ENCODE measurements around the gene LAT. TPM values are rescaled to one million over a fixed set of nuclear protein-coding genes. Genes with fewer than 3 reads are reported as not detected.

Gene LAT
- total RNA-seq, 4 donors from 2014 or later: 0.31 to 0.49 TPM; not detected in 2

DNA sequence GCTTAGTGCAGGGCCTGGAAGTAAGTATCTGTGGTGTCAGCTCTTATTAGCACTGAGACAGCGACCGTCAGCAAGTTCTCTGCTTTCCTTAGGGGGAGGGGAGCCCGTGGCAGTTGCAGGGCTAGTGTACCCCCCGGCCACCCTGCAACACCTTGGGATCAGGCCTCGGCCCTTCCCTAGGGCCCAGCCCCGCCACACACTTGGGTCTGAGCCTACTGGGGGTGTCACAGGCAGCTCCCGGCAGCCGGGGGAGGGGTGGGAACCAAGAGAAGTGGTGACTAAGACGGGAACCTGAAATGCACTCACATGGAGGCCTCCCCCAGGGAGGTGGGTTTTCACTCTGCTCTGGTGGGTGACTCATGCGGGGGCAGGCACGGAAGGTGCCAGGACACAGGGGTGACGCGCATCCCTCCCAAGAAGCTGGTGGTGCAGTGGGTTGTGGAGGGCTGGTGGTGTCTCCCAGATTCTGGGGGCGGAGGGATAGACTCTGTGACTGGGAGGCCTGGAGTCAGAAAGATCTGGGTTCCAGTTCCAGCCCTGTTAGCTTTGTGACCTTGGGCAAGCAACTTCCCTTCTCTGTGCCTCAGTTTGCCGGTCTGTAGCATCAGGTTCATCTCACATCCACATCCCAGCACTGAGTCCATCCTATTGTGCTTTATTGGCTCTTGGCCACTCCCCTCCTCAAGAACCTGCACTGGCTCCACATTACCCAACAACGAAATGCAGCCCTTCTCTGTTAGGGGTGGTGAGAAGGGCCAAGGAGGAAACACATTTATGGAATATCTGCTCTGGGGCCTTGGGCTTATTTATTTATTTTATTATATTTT, 44.5 kb downstream of the LAT start:
- no peaks in the 10 kb centered on the region for H3K36me3 ChIP-seq
- H3K4me3 ChIP-seq: no peak overlapping the region
- H3K27ac ChIP-seq: no peak overlapping the region
- no peak for TF ChIP-seq POLR2A (IDR thresholded peaks at IDR 0.05)
- TF ChIP-seq, protein P1, sequence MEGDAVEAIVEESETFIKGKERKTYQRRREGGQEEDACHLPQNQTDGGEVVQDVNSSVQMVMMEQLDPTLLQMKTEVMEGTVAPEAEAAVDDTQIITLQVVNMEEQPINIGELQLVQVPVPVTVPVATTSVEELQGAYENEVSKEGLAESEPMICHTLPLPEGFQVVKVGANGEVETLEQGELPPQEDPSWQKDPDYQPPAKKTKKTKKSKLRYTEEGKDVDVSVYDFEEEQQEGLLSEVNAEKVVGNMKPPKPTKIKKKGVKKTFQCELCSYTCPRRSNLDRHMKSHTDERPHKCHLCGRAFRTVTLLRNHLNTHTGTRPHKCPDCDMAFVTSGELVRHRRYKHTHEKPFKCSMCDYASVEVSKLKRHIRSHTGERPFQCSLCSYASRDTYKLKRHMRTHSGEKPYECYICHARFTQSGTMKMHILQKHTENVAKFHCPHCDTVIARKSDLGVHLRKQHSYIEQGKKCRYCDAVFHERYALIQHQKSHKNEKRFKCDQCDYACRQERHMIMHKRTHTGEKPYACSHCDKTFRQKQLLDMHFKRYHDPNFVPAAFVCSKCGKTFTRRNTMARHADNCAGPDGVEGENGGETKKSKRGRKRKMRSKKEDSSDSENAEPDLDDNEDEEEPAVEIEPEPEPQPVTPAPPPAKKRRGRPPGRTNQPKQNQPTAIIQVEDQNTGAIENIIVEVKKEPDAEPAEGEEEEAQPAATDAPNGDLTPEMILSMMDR (IDR thresholded peaks at IDR 0.05 in 4 of 5, conservative IDR thresholded peaks at IDR 0.05 in 1 of 5): no peak
- DNase-seq (no peak), ATAC-seq (no peak)
- H3K4me1 ChIP-seq: no peaks in the 10 kb centered on the region
- in situ Hi-C loops (cut with MboI; ENCODE audit: low sequenced_read_pairs in 4 of 4) (no loop called here), intact Hi-C loops (cut with DNase I; ENCODE audit: low total_unique reads) (no loop called here)
- peaks cover 0 to 3% (median 0%) of the 10 kb centered on the region in 3 donors for H3K27me3 ChIP-seq
- H3K9me3 ChIP-seq: no peaks in the 10 kb centered on the region

DNA sequence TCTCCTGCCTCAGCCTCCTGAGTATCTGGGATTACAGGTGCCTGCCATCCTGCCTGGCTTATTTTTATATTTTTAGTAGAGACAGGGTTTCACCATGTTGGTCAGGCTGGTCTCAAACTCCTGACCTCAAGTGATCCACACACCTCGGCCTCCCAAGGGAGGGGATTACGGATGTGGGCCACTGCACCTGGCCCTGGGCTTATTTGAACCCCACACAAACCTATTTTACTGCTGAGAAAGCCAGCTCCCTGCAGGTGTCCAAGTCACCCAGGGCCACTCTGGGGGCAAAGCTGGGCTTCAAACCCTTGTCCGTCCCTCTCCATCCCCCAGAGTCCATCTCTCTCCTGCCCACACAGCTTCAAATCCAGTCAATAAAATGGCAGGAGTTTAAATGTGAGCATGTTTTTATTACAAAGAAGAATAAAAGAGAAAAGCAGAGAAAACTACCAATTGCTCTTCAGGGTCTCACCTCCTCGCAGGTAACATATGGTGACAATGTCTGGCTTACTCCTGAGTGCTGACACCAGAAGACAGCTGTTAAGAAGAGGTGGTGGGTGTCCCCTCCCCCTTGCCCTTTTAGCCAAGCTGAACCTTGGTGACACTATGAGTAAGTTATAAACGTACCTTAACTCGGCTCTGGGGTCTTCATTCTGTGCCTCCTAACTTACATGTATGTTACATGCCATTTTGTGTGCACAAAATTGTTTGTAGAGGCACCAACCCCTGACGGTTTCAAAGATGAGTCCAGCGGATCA, 45.4 kb downstream of the LAT start:
- Histone ChIP-seq H3K4me3 (no peak overlapping the region), H3K27me3 (peaks cover 0 to 3% (median 0%) of the 10 kb centered on the region in 3 donors), H3K36me3 (no peaks in the 10 kb centered on the region), H3K4me1 (no peaks in the 10 kb centered on the region), H3K27ac (no peak overlapping the region), H3K9me3 (no peaks in the 10 kb centered on the region)
- TF ChIP-seq, protein P1 (IDR thresholded peaks at IDR 0.05 in 4 of 5, conservative IDR thresholded peaks at IDR 0.05 in 1 of 5): no peak
- TF ChIP-seq POLR2A (IDR thresholded peaks at IDR 0.05): no peak
- in situ Hi-C loops (cut with MboI; ENCODE audit: low sequenced_read_pairs in 4 of 4) (no loop called here), intact Hi-C loops (cut with DNase I; ENCODE audit: low total_unique reads) (no loop called here)
- DNase-seq: no peak
- ATAC-seq: no peak

Other genes starting within 250 kb of the LAT start
- gene NPIPB9, start 233.3 kb upstream of the LAT start, total RNA-seq: not detected
- gene ATXN2L, start 162.1 kb upstream of the LAT start, total RNA-seq: 10 to 100 TPM; 24.0 to 68.6 (median 47.7) TPM
- 100 to 1,000 TPM; 140 to 196 (median 167) TPM for gene TUFM, start 138.7 kb upstream of the LAT start, total RNA-seq
- gene SH2B1, start 121.2 kb upstream of the LAT start, total RNA-seq: 10 to 100 TPM; 13.9 to 28.5 (median 20.6) TPM
- gene ATP2A1, start 106.6 kb upstream of the LAT start, total RNA-seq: 100 to 1,000 TPM; 380 to 909 (median 764) TPM
- 10 to 100 TPM in 1 of 4 donors, 1 to 10 TPM in 3; 2.9 to 13.9 (median 6.4) TPM for gene RABEP2, start 59.8 kb upstream of the LAT start, total RNA-seq
- not detected for gene CD19, start 53.1 kb upstream of the LAT start, total RNA-seq
- gene NFATC2IP, start 34.1 kb upstream of the LAT start, total RNA-seq: 10 to 100 TPM; 10.3 to 18.5 (median 14.2) TPM
- 10 to 100 TPM; 12.7 to 26.0 (median 23.4) TPM for gene SPNS1, start 10.3 kb upstream of the LAT start, total RNA-seq

Measured in gastrocnemius medialis (tissue), 4 donors.